WTC11 (cell line): Measurements from ENCODE around the gene DKK3.

Experiments
- ATF3 ChIP-seq: sonication (generic); formaldehyde crosslinking; conservative IDR thresholded peaks from 2 replicates; pipeline ENCODE4 v1.8.1; 2022; ENCODE audit warnings: mild to moderate bottlenecking, missing genetic modification reagents
- CTCF ChIP-seq: fragments of 200-600 bp; IDR thresholded peaks from 2 replicates; pipeline ENCODE4 v1.8.0; 2022; ENCODE audit warnings: antibody characterized with exemption
- JAZF1 ChIP-seq: fragments of 250-450 bp; sonication (Bioruptor Pico); IDR thresholded peaks from 2 replicates; pipeline ENCODE4 v1.9.0; 2021; ENCODE audit warnings: moderate library complexity, mild to moderate bottlenecking, inconsistent platforms
- NR1H2 ChIP-seq: sonication (generic); formaldehyde crosslinking; IDR thresholded peaks from 2 replicates; pipeline ENCODE4 v1.9.0; 2021; ENCODE audit warnings: mild to moderate bottlenecking, moderate library complexity, missing genetic modification reagents
- NR2C2 ChIP-seq: sonication (generic); formaldehyde crosslinking; IDR thresholded peaks from 2 replicates; pipeline ENCODE4 v1.8.0; 2022; ENCODE audit warnings: mild to moderate bottlenecking, missing genetic modification reagents
- PRDM15 ChIP-seq: sonication (generic); formaldehyde crosslinking; IDR thresholded peaks from 2 replicates; pipeline ENCODE4 v1.8.0; 2022; ENCODE audit warnings: missing genetic modification reagents

GRCh38 chr11:11960687-11961086, 47.7 kb downstream of the DKK3 start:
- TF ChIP-seq NR1H2, result no peak
- no peak for TF ChIP-seq CTCF
- TF ChIP-seq PRDM15 (CRISPR knock-in tag), result no peak
- TF ChIP-seq NR2C2 (CRISPR knock-in tag), result no peak
- TF ChIP-seq ATF3, result no peak
- no peak for TF ChIP-seq JAZF1 (CRISPR knock-in tag)
